GM21825 (cell line): ENCODE data around the gene ROBO4.
A peak's percentile ranks its signal among the peaks of the same experiment; 100 is the strongest.

Experiments
- ATAC-seq: cut with Tn5 transposase; IDR thresholded peaks from one replicate; pipeline ENCODE4 v1.9.1; 2021; ENCODE audit warnings: mild to moderate bottlenecking, moderate library complexity; ENCODE audit not compliant: unreplicated experiment

Gene ROBO4

DNA sequence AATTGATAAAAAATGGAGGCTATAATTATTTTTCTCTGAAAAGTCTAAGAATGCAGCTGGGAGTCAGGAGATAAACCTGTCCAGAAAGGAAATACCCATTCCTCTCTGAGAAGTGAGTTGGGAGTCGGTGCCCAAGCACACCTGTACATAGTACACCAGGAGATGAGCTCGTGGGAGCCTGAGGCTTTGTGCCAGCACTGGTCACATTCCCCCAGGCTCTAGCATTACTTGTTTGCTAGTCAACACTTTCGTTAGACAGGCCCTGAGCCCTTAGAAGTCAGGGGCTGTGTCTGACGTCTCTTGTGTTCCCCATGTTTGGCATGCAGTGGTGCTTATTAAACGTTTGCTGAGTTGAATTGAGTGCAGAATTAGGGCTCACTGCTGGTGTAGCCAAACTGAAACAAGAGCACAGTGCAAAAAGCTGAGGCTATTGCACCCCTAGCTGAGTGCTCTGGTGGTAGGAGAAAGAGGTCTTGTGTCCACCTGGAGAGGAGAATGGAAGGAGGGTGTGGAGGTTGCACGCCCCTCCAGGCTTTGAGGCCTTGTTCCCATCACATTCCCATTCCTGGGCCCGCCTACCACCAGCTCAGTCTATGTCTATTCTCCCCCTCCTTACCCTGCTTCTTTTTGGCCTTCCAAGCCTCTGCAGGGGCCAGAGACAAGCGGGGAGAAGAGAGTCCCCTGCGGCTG is 6.8 kb downstream of the ROBO4 start:
- no peak for ATAC-seq

GRCh38 chr11:124890151-124890550 is 7.5 kb downstream of the ROBO4 start:
- ATAC-seq = no peak

DNA sequence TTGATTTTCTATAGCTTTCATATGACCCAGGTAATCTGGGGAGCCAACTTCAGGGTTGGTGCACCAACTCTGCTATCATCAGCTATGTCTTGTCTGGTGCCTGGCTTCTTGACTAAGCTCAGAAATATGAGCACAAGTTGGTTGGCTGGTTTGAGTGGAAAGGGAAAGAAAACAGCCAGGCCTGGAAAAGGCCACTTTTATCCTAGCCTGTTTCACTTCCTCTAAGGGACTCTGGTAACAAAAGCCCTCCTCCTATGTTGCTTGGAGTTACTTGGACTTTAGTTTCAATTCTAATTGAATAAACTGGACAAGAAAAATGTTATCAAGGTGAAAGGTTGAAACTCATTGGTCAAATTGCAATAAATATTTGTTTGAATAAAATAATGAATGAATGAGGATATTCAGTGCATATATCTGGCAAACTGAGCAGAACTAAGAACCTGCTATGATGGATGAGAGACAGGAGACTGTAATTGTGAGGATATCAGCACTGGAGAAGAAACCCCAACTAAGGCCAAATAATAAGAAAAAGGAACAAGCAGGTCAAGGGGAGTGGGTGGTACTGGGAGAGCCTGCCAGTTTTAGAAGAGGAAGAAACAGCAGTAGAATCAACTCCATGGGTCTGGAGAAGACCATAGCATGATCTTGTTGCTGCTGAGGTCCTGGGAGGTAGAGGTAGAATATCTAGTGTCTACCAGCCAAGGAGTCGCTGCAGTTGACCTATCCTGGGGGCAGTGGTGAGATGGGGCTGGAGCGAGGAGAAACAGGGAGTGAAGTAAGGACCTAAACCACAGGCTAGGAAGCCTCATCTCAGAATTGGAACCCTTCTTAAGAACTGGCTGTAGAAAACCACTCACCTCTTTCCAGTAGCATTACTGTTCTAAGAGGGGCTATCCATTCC is 8.2 kb downstream of the ROBO4 start:
- no peak for ATAC-seq

DNA sequence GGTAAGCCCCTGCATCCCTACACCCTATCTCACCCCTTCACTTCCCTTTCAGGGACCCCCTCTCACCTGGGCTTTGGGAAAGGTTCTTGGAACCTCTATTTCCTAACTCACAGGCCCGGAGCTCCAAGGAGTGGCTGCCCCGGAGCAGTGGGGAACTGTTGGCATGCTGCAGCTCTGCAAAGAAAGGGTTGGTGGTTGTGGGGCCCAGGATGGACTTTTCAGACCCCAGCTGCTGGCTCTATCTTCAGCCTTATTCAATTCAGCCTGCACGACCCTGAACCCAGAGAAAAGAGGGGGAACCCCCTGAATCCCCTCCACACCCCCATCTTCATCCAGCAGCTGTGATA is 10.0 kb downstream of the ROBO4 start:
- no peak for ATAC-seq

- no peak for ATAC-seq
These were observed 10.5 kb downstream of the ROBO4 start for GRCh38 chr11:124886978-124887666.

GRCh38 chr11:124886476-124886875 is 11.2 kb downstream of the ROBO4 start:
- ATAC-seq = no peak

DNA sequence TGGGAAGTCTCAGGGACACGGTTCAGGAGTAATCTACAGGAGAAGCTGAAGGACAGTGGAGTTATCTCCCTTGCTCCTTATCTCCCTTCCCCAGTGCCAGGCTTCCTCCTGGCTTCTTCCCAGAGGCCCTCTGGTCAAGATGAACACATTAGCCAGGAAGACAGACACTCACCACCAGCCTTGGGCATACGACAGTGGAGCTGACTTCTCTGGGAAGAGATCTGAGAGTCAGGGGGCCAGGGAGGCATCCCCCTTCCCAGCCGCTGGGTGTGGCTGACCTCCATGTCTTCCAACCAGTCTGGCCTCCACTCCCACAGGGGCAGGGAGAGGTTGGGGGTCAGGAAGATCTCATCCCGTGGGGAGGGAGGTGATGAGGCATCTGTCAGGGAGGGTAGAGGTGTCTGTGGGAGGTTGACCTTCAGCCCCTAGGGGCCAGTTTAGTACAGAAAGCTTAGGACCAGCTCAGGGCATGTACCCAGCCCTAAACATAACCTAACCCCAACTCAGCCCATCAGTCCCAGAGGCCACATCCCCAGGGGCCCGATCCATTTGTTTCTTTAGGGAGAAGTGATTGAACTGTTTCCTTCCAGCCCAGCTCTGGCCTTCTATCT is 12.7 kb downstream of the ROBO4 start:
- ATAC-seq = no peak

GRCh38 chr11:124884340-124884739 is 13.3 kb downstream of the ROBO4 start:
- no peak for ATAC-seq

GRCh38 chr11:124882339-124883071 is 15.2 kb downstream of the ROBO4 start:
- ATAC-seq = no peak

GRCh38 chr11:124880958-124881357 is 16.7 kb downstream of the ROBO4 start:
- ATAC-seq = no peak

DNA sequence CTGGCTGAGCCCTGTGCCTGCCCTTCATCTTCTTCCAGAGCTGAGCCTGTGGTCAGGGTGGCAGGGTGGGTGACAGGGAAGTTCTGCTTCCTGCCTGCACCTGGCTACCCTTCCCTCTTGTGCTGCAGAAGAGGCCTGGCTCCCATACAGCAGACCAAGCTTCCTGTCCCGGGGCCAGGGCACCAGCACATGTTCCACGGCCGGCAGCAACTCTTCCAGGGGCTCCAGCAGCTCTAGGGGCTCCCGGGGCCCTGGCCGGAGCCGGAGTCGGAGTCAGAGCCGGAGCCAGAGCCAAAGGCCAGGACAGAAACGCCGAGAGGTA is 17.4 kb downstream of the ROBO4 start:
- no peak for ATAC-seq

DNA sequence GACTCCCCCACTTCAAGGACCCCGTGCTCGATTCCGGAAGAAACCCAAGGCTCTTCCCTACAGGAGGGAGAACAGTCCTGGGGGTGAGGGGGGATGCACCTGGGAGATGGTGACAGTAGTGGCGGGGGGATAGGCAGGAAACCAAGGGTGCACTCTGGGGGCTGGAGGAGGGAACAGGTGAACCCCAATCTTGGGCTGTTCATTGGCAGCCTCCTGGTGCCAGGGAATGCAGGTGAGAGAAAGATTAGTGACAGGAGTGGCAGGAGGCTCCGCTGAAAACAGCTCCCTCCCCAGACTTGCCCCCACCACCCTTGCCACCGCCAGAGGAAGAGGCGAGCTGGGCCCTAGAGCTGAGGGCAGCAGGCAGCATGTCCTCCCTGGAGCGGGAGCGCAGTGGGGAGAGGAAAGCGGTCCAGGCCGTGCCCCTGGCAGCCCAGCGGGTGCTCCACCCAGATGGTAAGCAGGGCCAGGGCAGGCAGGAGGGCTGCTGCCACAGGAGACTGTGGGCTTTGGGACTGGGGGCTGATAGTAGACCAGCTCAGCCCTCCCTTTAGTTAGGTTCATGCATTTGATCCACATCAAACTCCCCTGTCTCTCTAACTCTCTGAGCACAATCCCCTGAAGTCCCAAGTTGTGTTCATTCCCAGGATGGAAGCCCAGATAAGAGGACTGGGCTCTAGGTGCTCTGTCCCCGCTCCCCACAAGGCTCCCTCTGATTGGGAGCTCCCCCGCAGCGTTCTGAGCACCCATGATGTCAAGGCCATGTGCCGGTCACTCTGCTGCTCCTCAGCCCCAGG is 18.0 kb downstream of the ROBO4 start:
- ATAC-seq = no peak

DNA sequence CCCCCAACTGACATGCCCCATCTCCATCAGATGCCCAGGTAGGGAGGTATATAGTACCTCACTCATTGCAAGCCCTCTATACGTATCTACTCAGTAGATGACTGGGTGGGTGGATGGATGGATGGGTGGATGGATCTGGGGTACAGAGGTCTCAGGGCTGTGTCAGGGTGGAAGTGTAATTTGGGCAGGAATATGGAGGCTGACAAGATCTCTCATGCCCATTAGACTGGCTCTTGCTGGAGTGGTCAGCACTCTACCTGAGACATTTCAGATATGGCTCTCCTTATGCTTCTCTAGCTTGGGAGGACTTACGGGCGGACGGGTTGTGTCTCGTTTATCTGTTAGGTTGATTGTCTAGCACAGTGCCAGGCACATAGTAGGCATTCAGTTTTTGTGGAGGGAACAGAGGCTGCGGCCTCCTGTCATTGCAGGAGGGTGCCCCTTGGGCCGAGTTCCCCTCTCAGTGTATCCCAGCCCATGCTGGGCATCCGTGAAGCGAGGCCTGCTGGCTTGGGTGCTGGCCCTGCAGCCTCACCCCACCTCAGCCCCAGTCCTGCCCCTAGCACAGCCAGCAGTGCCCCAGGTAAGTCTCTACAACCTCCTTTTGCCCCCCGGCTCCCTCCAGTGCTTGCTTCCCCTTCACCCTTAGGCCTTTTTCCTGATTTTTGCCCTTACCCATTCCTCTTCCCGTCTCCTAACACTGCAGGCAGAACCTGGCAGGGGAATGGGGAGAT is 18.7 kb downstream of the ROBO4 start:
- no peak for ATAC-seq

GRCh38 chr11:124877910-124878758 is 19.5 kb downstream of the ROBO4 start:
- no peak for ATAC-seq

DNA sequence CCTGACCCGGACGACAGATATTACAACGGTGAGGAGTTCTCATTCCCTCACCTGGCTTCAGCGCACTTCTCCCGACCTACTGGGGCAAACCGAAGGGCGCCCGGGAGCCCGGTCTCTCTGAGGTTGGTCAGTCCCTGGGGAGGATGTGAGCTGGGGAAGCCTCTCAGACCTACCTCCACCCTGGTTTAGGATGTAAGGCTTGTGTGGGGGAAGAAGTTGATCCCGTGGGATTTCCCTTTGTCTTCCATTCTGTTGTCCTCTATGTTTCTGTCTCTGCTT is 20.1 kb downstream of the ROBO4 start:
- no peak for ATAC-seq

- ATAC-seq = no peak
These were observed 20.6 kb downstream of the ROBO4 start for GRCh38 chr11:124876818-124877630.

- ATAC-seq = peak; percentile 93
These were observed 21.5 kb downstream of the ROBO4 start for GRCh38 chr11:124875943-124876817.
